ENCODE results near the gene ZBTB43. TPM values are rescaled to one million over a fixed set of nuclear protein-coding genes. Genes with fewer than 3 reads are reported as not detected.

ZBTB43 gene
- total and polyA plus RNA-seq, 10 of the 15 experiments (the other 5 are each of a cell fraction or from before 2014, with no cell fraction given), result 2.4 to 19.3 (median 8.7) TPM

DNA sequence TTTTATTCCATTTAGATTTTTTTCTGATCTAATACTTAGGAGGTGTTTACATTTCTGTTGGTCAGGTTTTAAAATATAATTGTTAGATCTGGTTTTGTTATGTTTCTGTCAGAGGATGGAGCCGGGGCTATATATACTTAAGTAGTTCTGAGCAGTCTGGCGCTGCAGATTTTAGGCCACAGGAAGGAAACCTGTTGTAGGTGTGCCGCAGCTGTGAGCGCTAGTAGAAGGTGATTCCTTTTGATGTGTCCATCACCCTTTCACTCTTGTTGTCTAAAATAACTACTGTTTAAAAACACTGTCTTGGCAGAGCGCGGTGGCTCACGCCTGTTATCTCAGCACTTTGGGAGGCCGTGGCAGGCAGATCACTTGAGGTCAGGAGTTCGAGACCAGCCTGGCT, 72.6 kb downstream of the ZBTB43 start:
- Histone ChIP-seq H3K4me3 (no peak overlapping the region), H3K9me3 (replicated peaks; ENCODE audit: control insufficient read depth, insufficient read depth, low read length) (no peaks in the 10 kb centered on the region), H4K20me1 (ENCODE audit: control insufficient read depth, insufficient read depth) (no peaks in the 10 kb centered on the region), H3K36me3 (ENCODE audit: control insufficient read depth in 2 of 2, insufficient read depth in 2 of 2, low read length in 1 of 2) (peaks cover 10 to 18% of the 10 kb centered on the region in 2 experiments), H3K9ac (ENCODE audit: control insufficient read depth, insufficient read depth, low read length) (no peak overlapping the region), H3K27ac (ENCODE audit: control insufficient read depth, insufficient read depth) (no peak overlapping the region), H3K4me2 (ENCODE audit: control insufficient read depth, insufficient read depth) (no peak overlapping the region), H3K4me1 (ENCODE audit: control insufficient read depth, insufficient read depth, low read length) (peaks cover 7% of the 10 kb centered on the region; the same call in 1 of the 2 replicates), H2AFZ (ENCODE audit: control insufficient read depth, low read depth, low read length) (no peak overlapping the region), H3K27me3 (replicated peaks in 1 of 2; ENCODE audit: control insufficient read depth in 2 of 2, insufficient read depth in 2 of 2, low read length in 1 of 2) (no peaks in the 10 kb centered on the region), H3K79me2 (ENCODE audit: control insufficient read depth, insufficient read depth, low read length) (no peaks in the 10 kb centered on the region; the same call in none of the 2 replicates)
- SMC1A ChIA-PET (ENCODE audit: uncharacterized antibody, unreplicated experiment), result interaction anchor here (1.0 kb wide), 1 partner anchor 12 kb away, joined by 4 read pairs; no protein-coding TSS in a partner anchor
- ATAC-seq, result no peak
- CTCF ChIA-PET, result interaction anchor here (1.1 to 1.4 kb wide), 3 partner anchors 18 to 96 kb away, joined by 4 read pairs; no protein-coding TSS in a partner anchor
- in situ Hi-C loops (cut with MboI), result no loop called here
- RAD21 ChIA-PET (ENCODE audit: unreplicated experiment), result no interaction called here
- DNase-seq (ENCODE audit: low read depth, low spot score), result no peak
- POLR2A ChIA-PET, result no interaction called here
- no peak for TF ChIP-seq WRNIP1 (IDR thresholded peaks at IDR 0.05; ENCODE audit: borderline replicate concordance, low read depth, low read length)
- TF ChIP-seq, protein P1, sequence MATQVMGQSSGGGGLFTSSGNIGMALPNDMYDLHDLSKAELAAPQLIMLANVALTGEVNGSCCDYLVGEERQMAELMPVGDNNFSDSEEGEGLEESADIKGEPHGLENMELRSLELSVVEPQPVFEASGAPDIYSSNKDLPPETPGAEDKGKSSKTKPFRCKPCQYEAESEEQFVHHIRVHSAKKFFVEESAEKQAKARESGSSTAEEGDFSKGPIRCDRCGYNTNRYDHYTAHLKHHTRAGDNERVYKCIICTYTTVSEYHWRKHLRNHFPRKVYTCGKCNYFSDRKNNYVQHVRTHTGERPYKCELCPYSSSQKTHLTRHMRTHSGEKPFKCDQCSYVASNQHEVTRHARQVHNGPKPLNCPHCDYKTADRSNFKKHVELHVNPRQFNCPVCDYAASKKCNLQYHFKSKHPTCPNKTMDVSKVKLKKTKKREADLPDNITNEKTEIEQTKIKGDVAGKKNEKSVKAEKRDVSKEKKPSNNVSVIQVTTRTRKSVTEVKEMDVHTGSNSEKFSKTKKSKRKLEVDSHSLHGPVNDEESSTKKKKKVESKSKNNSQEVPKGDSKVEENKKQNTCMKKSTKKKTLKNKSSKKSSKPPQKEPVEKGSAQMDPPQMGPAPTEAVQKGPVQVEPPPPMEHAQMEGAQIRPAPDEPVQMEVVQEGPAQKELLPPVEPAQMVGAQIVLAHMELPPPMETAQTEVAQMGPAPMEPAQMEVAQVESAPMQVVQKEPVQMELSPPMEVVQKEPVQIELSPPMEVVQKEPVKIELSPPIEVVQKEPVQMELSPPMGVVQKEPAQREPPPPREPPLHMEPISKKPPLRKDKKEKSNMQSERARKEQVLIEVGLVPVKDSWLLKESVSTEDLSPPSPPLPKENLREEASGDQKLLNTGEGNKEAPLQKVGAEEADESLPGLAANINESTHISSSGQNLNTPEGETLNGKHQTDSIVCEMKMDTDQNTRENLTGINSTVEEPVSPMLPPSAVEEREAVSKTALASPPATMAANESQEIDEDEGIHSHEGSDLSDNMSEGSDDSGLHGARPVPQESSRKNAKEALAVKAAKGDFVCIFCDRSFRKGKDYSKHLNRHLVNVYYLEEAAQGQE (IDR thresholded peaks at IDR 0.05; ENCODE audit: low read depth, low read length), result no peak
- no peak for TF ChIP-seq YY1 (IDR thresholded peaks at IDR 0.05; ENCODE audit: low read depth, low read length)
- TF ChIP-seq, protein P2, sequence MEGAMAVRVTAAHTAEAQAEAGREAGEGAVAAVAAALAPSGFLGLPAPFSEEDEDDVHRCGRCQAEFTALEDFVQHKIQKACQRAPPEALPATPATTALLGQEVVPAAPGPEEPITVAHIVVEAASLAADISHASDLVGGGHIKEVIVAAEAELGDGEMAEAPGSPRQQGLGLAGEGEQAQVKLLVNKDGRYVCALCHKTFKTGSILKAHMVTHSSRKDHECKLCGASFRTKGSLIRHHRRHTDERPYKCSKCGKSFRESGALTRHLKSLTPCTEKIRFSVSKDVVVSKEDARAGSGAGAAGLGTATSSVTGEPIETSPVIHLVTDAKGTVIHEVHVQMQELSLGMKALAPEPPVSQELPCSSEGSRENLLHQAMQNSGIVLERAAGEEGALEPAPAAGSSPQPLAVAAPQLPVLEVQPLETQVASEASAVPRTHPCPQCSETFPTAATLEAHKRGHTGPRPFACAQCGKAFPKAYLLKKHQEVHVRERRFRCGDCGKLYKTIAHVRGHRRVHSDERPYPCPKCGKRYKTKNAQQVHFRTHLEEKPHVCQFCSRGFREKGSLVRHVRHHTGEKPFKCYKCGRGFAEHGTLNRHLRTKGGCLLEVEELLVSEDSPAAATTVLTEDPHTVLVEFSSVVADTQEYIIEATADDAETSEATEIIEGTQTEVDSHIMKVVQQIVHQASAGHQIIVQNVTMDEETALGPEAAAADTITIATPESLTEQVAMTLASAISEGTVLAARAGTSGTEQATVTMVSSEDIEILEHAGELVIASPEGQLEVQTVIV (IDR thresholded peaks at IDR 0.05; ENCODE audit: borderline replicate concordance, partially characterized antibody), result no peak
- no peak for TF ChIP-seq SUPT20H (IDR thresholded peaks at IDR 0.05; ENCODE audit: borderline replicate concordance, control insufficient read depth, low read depth, low read length)
- TF ChIP-seq, protein P3, sequence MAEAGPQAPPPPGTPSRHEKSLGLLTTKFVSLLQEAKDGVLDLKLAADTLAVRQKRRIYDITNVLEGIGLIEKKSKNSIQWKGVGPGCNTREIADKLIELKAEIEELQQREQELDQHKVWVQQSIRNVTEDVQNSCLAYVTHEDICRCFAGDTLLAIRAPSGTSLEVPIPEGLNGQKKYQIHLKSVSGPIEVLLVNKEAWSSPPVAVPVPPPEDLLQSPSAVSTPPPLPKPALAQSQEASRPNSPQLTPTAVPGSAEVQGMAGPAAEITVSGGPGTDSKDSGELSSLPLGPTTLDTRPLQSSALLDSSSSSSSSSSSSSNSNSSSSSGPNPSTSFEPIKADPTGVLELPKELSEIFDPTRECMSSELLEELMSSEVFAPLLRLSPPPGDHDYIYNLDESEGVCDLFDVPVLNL (IDR thresholded peaks at IDR 0.05; ENCODE audit: low read depth, low read length), result no peak
- no peak for FAIRE-seq
- WGBS (ENCODE audit: insufficient coverage, insufficient replicate concordance, low lambda C conversion rate, missing lambda C conversion rate), result 35% methylated on average over 9 of the region's 9 CpGs
- no TSS peak for BruUV-seq (replicated peaks)
- intact Hi-C loops (cut with micrococcal nuclease; ENCODE audit: unreplicated experiment), result no loop called here
